Fibroblast of mammary gland (primary cell): ENCODE data around the gene WDR20.
"Not testable (repeated sequence)": the region's sequence is repeated elsewhere in the genome, so short reads cannot be mapped to it uniquely, and the experiment has no call there.

Source experiments
- DNase-seq: peaks from one replicate; pipeline ENCODE4 v3.0.0-alpha.2; 2010; ENCODE audit warnings: low read depth
- H3K4me3 ChIP-seq: 2 replicates; pipeline ENCODE4 v1.5.1; 2011; ENCODE audit warnings: low read depth, mild to moderate bottlenecking, low read length, moderate library complexity; ENCODE audit not compliant: control insufficient read depth
- CTCF ChIP-seq: conservative IDR thresholded peaks from 2 replicates; pipeline ENCODE4 v1.5.1; 2011; ENCODE audit warnings: low read depth, low read length, inconsistent platforms; ENCODE audit not compliant: control insufficient read depth, insufficient read depth

WDR20 gene

GRCh38 chr14:102236026-102236425 lies 96.3 kb downstream of the WDR20 start:
- no peak for TF ChIP-seq CTCF
- no peak overlapping the region for H3K4me3 ChIP-seq
- DNase-seq, result no peak

GRCh38 chr14:102238131-102238530 lies 98.4 kb downstream of the WDR20 start:
- no peak overlapping the region for H3K4me3 ChIP-seq
- DNase-seq, result no peak

GRCh38 chr14:102238766-102239165 lies 99.1 kb downstream of the WDR20 start:
- no peak for TF ChIP-seq CTCF
- H3K4me3 ChIP-seq, result no peak overlapping the region
- no peak for DNase-seq

More at GRCh38 chr14:102238131-102238530, 98.4 kb downstream of the WDR20 start:
- no peak for TF ChIP-seq CTCF

GRCh38 chr14:102239231-102239630 lies 99.5 kb downstream of the WDR20 start:
- no peak for TF ChIP-seq CTCF
- no peak overlapping the region for H3K4me3 ChIP-seq
- DNase-seq, result no peak

GRCh38 chr14:102240481-102240880 lies 100.8 kb downstream of the WDR20 start:
- DNase-seq, H3K4me3 ChIP-seq: not testable (repeated sequence)

GRCh38 chr14:102241147-102241546 lies 101.5 kb downstream of the WDR20 start:
- DNase-seq, result no peak
- H3K4me3 ChIP-seq, result no peak overlapping the region
- no peak for TF ChIP-seq CTCF

- not testable (repeated sequence) for H3K4me3 ChIP-seq, DNase-seq
These were observed 104.1 kb downstream of the WDR20 start for GRCh38 chr14:102243795-102244194.

GRCh38 chr14:102246071-102246470 lies 106.4 kb downstream of the WDR20 start:
- no peak for TF ChIP-seq CTCF
- no peak overlapping the region for H3K4me3 ChIP-seq
- DNase-seq, result no peak
